SK-N-SH (cell line): ENCODE results near the gene NUP58. TPM values are rescaled to one million over a fixed set of nuclear protein-coding genes. Genes with fewer than 3 reads are reported as not detected.

Experiments
- CTCF ChIA-PET: fragments of 300-600, 350-600 bp; formaldehyde crosslinking; extraction: SDS; loops from one replicate; lab custom pipeline; 2021; lab: Yijun Ruan, JAX
- POLR2A ChIA-PET: fragments of 350-600 bp; sonication (Branson Sonifier 250); formaldehyde crosslinking; extraction: SDS; loops from one replicate; lab custom pipeline; 2020; ENCODE audit warnings: antibody characterized with exemption, inconsistent platforms; lab: Yijun Ruan, JAX
- DNase-seq: peaks from one replicate; pipeline ENCODE4 v3.0.0; 2012
- H2AFZ ChIP-seq: fragments of 200-600 bp; sonication (generic); 2 replicates; pipeline ENCODE4 v1.8.1; 2016; ENCODE audit warnings: antibody characterized with exemption, mild to moderate bottlenecking, low read depth
- H3F3A ChIP-seq: fragments of 200-600 bp; sonication (generic); replicated peaks from 2 replicates; pipeline ENCODE3; 2016; ENCODE audit warnings: antibody characterized with exemption, mild to moderate bottlenecking; ENCODE audit not compliant: insufficient read depth
- H3K27ac ChIP-seq, 2 experiments: fragments of 200-500 bp in 1 of 2; fragments of 200-600 bp in 1 of 2; sonication (Bioruptor generic) in 1 of 2; sonication (generic), shearing (Covaris generic) in 1 of 2; 2 replicates each; pipeline versions ENCODE4 v1.5.1 to v1.6.1; 2014 to 2016; ENCODE audit warnings: low read depth in 2 of 2, inconsistent platforms in 1 of 2, low read length in 1 of 2, mild to moderate bottlenecking in 1 of 2, mixed read lengths in 1 of 2
- H3K27me3 ChIP-seq: fragments of 200-600 bp; sonication (generic), shearing (Covaris generic); 2 replicates; pipeline ENCODE4 v1.6.1; 2016; ENCODE audit warnings: mixed run types; ENCODE audit not compliant: insufficient read depth
- H3K36me3 ChIP-seq, 2 experiments: fragments of 200-500 bp in 1 of 2; fragments of 200-600 bp in 1 of 2; sonication (Bioruptor generic) in 1 of 2; sonication (generic) in 1 of 2; replicated peaks in 1 of 2; 2 replicates each; pipeline versions ENCODE3 to v1.5.1; 2014 to 2016; ENCODE audit warnings: low read length in 1 of 2, mild to moderate bottlenecking in 1 of 2; ENCODE audit not compliant: insufficient read depth in 2 of 2, control insufficient read depth in 1 of 2
- H3K4me1 ChIP-seq, 2 experiments: fragments of 200-500 bp in 1 of 2; fragments of 200-600 bp in 1 of 2; sonication (Bioruptor generic) in 1 of 2; sonication (generic), shearing (Covaris generic) in 1 of 2; 2 replicates each; pipeline versions ENCODE4 v1.5.1 to v1.6.1; 2014 to 2016; ENCODE audit warnings: low read depth in 1 of 2, low read length in 1 of 2, mixed run types in 1 of 2; ENCODE audit not compliant: insufficient read depth in 2 of 2, control insufficient read depth in 1 of 2
- H3K4me2 ChIP-seq: fragments of 200-600 bp; sonication (generic), shearing (Covaris generic); 2 replicates; pipeline ENCODE4 v1.6.1; 2017; ENCODE audit warnings: mixed run types
- H3K4me3 ChIP-seq, 2 experiments: fragments of 200-500 bp in 1 of 2; fragments of 200-600 bp in 1 of 2; sonication (Bioruptor generic) in 1 of 2; sonication (generic), shearing (Covaris generic) in 1 of 2; 2 replicates each; pipeline versions ENCODE4 v1.5.1 to v1.8.1; 2014 to 2016; ENCODE audit warnings: low read depth in 2 of 2, inconsistent platforms in 1 of 2, low read length in 1 of 2, mild to moderate bottlenecking in 1 of 2, mixed read lengths in 1 of 2, moderate library complexity in 1 of 2
- H3K79me2 ChIP-seq: fragments of 200-600 bp; sonication (generic); 2 replicates; pipeline ENCODE4 v1.8.1; 2017; ENCODE audit warnings: mild to moderate bottlenecking; ENCODE audit not compliant: insufficient read depth
- H3K9ac ChIP-seq: fragments of 200-600 bp; sonication (generic); 2 replicates; pipeline ENCODE4 v1.6.1; 2017; ENCODE audit warnings: mixed run types
- H3K9me2 ChIP-seq: fragments of 200-600 bp; sonication (generic); 2 replicates; pipeline ENCODE4 v1.6.1; 2017; ENCODE audit warnings: mixed run types
- H3K9me3 ChIP-seq: fragments of 200-600 bp; sonication (generic); 2 replicates; pipeline ENCODE4 v1.6.1; 2017; ENCODE audit warnings: mixed run types, mild to moderate bottlenecking, moderate library complexity
- H4K20me1 ChIP-seq: fragments of 200-600 bp; sonication (generic); 2 replicates; pipeline ENCODE4 v1.6.1; 2017; ENCODE audit warnings: mild to moderate bottlenecking, mixed run types; ENCODE audit not compliant: insufficient read depth
- FOXM1 ChIP-seq: IDR thresholded peaks from 2 replicates; pipeline ENCODE4 v1.4.0; 2012; ENCODE audit warnings: low read depth, mild to moderate bottlenecking
- GATA2 ChIP-seq: sonication (generic); formaldehyde crosslinking; IDR thresholded peaks from 2 replicates; pipeline ENCODE4 v1.5.0; 2020; ENCODE audit warnings: mild to moderate bottlenecking, missing genetic modification reagents
- REST ChIP-seq: IDR thresholded peaks from 2 replicates; pipeline ENCODE4 v1.6.1; 2012; ENCODE audit warnings: mild to moderate bottlenecking, low read depth, low read length, moderate library complexity
- SIN3A ChIP-seq: IDR thresholded peaks from 2 replicates; pipeline ENCODE4 v1.6.1; 2012; ENCODE audit warnings: low read depth, mild to moderate bottlenecking, low read length, moderate library complexity, borderline replicate concordance
- SMC3 ChIP-seq: IDR thresholded peaks from 2 replicates; pipeline ENCODE4 v1.6.1; 2012; ENCODE audit warnings: low read depth, low read length, improper control_type of control experiment
- TCF12 ChIP-seq: IDR thresholded peaks from 2 replicates; pipeline ENCODE4 v1.4.0; 2012
- USF1 ChIP-seq: IDR thresholded peaks from 2 replicates; pipeline ENCODE4 v1.4.0; 2012; ENCODE audit warnings: low read depth, borderline replicate concordance
- ZBTB33 ChIP-seq: IDR thresholded peaks from 2 replicates; pipeline ENCODE4 v1.4.0; 2012; ENCODE audit warnings: low read depth, borderline replicate concordance
- WGBS: methylation state at CpG from one replicate; pipeline ENCODE4 v1.1.6; 2017; ENCODE audit warnings: low lambda C conversion rate; 5-methylcytosine and 5-hydroxymethylcytosine counted together
- polyA plus RNA-seq, 3 experiments: library from polyadenylated mRNA; depleted of rRNA; stranded (reverse); fragments of >200 nt; gene quantifications; 2 replicates each; pipeline ENCODE4 v1.2.3, GENCODE V29; 2012

The NUP58 gene
- polyA plus RNA-seq, 1 of the 3 experiments (the other 2 are of a cell fraction), result 18.1 TPM

- H3K27ac ChIP-seq, result no peak overlapping the region
- H3K9me3 ChIP-seq, result no peaks in the 10 kb centered on the region
- no peaks in the 10 kb centered on the region for H3K4me1 ChIP-seq
- peaks cover 50% of the 10 kb centered on the region for H3K79me2 ChIP-seq
- H2AFZ ChIP-seq, result no peak overlapping the region
- WGBS, result 87% methylated on average over 6 of the region's 6 CpGs
- ChIA-PET POLR2A (no interaction called here), CTCF (interaction anchor here (1.2 to 5.0 kb wide), 3 partner anchors 18 to 108 kb away, joined by 4 to 28 read pairs (median 4); partner anchors contain the start of gene MTMR6)
- no peaks in the 10 kb centered on the region for H3F3A ChIP-seq
- H3K9me2 ChIP-seq, result no peaks in the 10 kb centered on the region
- no peak overlapping the region for H3K9ac ChIP-seq
- H3K27me3 ChIP-seq, result no peaks in the 10 kb centered on the region
- no peak overlapping the region for H3K4me2 ChIP-seq
- peaks cover 48 to 52% of the 10 kb centered on the region in 2 experiments for H3K36me3 ChIP-seq
- DNase-seq, result no peak
- TF ChIP-seq SIN3A, result no peak
- 0 out of 2 replicates have a peak, but pooled peaks cover 4% of the 10 kb centered on the region for H4K20me1 ChIP-seq
- no peak overlapping the region for H3K4me3 ChIP-seq
Measured at GRCh38 chr13:25268561-25268960, 32.9 kb upstream of the NUP58 start.

GRCh38 chr13:25276748-25277147 lies 24.7 kb upstream of the NUP58 start:
- 100% methylated on average over 2 of the region's 2 CpGs for WGBS
- Histone ChIP-seq H3F3A (peaks cover 7% of the 10 kb centered on the region), H3K9me2 (no peaks in the 10 kb centered on the region), H3K27ac (no peak overlapping the region), H4K20me1 (peaks cover 10% of the 10 kb centered on the region; the same call in 1 of the 2 replicates), H3K9ac (no peak overlapping the region), H3K4me2 (no peak overlapping the region), H3K27me3 (no peaks in the 10 kb centered on the region), H3K4me3 (no peak overlapping the region), H3K79me2 (peaks cover 93% of the 10 kb centered on the region), H3K36me3 (peaks cover 14 to 21% of the 10 kb centered on the region in 2 experiments), H3K4me1 (peaks cover 0 to 22% of the 10 kb centered on the region in 2 experiments; a peak in 1 of 4 replicates), H3K9me3 (no peaks in the 10 kb centered on the region), H2AFZ (no peak overlapping the region)
- TF ChIP-seq SIN3A (no peak), SMC3 (no peak), ZBTB33 (no peak), TCF12 (no peak), REST (no peak), FOXM1 (no peak), GATA2 (CRISPR knock-in tag) (no peak), USF1 (no peak)
- no peak for DNase-seq
- ChIA-PET POLR2A (no interaction called here), CTCF (interaction anchor here (1.3 to 1.8 kb wide), 2 partner anchors 9 to 99 kb away, joined by 5 to 7 read pairs; no protein-coding TSS in a partner anchor)
